Superior temporal gyrus (tissue), 1 donor: Measurements from ENCODE around the gene TMEM121.

ENCODE experiments used
- DNase-seq: peaks from one replicate; pipeline ENCODE4 v3.0.0-alpha.2; 2016; ENCODE audit errors: extremely low spot score

TMEM121 gene

GRCh38 chr14:105525861-105526775 lies at the start of gene TMEM121:
Gene TMEM121 (plus strand): TSS chr14:105526583. CDS start chr14:105528835, 2,252 bp downstream.
- no peak for DNase-seq

GRCh38 chr14:105476831-105477659 lies 49.3 kb upstream of the TMEM121 start:
- no peak for DNase-seq

- DNase-seq = no peak
Observed at GRCh38 chr14:105477660-105478397, 48.6 kb upstream of the TMEM121 start.

GRCh38 chr14:105478398-105479251 lies 47.8 kb upstream of the TMEM121 start:
- no peak for DNase-seq

- no peak for DNase-seq
Observed at GRCh38 chr14:105479431-105480158, 46.8 kb upstream of the TMEM121 start.

- DNase-seq = no peak
Observed at GRCh38 chr14:105480199-105480746, 46.1 kb upstream of the TMEM121 start.

GRCh38 chr14:105480807-105481801 lies 45.3 kb upstream of the TMEM121 start:
- peak; percentile 90 for DNase-seq

GRCh38 chr14:105481886-105482457 lies 44.4 kb upstream of the TMEM121 start:
- DNase-seq = peak; percentile 84

- DNase-seq = no peak
Observed at GRCh38 chr14:105482486-105483110, 43.8 kb upstream of the TMEM121 start.

GRCh38 chr14:105483300-105484068 lies 42.9 kb upstream of the TMEM121 start:
- DNase-seq = no peak

- DNase-seq = no peak
Observed at GRCh38 chr14:105484069-105484996, 42.0 kb upstream of the TMEM121 start.

GRCh38 chr14:105484997-105485393 lies 41.4 kb upstream of the TMEM121 start:
- no peak for DNase-seq

GRCh38 chr14:105485739-105486162 lies 40.6 kb upstream of the TMEM121 start:
- no peak for DNase-seq

- DNase-seq = no peak
Observed at GRCh38 chr14:105486163-105486973, 40.0 kb upstream of the TMEM121 start, which contains the start of gene CRIP1. Gene CRIP1 (plus strand): TSS chr14:105486886. CDS start chr14:105487260, 374 bp downstream.

- no peak for DNase-seq
Observed at GRCh38 chr14:105486974-105487448, 39.4 kb upstream of the TMEM121 start.
